ENCODE data around the gene P3H4.

DNA sequence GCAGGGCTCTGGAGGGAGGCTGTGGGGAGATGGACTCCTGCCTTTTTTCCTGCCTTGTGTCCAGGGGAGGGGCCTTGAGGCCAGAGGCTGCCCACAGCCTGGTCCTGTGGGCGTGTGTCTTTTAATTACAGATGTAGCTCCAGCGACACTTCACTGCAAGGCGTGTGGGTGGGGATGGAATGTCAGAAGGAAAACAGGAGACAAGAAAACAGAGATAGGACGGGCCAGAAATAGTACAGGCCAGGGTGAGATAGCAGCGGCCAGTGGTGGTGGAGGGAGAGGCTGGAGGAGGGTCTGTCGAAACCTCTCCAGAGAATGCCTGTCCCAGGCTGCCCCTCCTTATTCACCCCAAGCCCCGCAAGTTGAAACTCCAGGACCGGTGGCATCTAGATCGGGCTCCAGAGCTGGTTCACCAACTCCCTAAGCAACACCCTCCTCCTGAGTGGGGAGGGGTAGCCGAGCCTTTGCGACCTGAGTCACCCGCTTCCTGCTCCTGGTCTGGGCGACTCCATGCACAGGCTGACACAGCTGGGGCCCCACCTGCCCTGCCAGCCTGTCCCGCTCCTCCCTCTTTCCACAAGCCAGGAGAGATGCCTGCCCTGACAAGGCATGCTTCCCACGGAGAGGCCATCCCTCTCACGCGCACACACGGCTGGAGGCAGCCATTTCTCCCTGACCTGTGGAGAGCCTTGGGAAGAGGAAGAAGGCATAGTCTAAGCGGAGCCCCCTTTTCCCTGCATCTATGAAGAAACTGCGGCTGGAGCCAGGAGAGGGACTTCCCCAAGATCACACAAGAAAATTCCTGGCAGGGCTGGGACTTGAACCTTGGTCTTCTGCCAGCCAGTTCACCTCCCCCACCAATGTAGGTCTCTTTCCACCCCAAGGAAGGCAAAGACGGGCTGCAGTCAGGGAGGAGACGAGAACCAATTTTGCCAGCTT lies 18.6 kb downstream of the P3H4 start:
- TF ChIP-seq, protein P1, sequence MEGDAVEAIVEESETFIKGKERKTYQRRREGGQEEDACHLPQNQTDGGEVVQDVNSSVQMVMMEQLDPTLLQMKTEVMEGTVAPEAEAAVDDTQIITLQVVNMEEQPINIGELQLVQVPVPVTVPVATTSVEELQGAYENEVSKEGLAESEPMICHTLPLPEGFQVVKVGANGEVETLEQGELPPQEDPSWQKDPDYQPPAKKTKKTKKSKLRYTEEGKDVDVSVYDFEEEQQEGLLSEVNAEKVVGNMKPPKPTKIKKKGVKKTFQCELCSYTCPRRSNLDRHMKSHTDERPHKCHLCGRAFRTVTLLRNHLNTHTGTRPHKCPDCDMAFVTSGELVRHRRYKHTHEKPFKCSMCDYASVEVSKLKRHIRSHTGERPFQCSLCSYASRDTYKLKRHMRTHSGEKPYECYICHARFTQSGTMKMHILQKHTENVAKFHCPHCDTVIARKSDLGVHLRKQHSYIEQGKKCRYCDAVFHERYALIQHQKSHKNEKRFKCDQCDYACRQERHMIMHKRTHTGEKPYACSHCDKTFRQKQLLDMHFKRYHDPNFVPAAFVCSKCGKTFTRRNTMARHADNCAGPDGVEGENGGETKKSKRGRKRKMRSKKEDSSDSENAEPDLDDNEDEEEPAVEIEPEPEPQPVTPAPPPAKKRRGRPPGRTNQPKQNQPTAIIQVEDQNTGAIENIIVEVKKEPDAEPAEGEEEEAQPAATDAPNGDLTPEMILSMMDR (IDR thresholded peaks at IDR 0.05 in 4 of 5, conservative IDR thresholded peaks at IDR 0.05 in 1 of 5), result no peak
- TF ChIP-seq POLR2A (IDR thresholded peaks at IDR 0.05), result no peak
